ENCODE measurements around the gene DTWD2.

Gene DTWD2

GRCh38 chr5:118808441-118808840 is 179.9 kb downstream of the DTWD2 start:
- DNase-seq, result no peak
- in situ Hi-C loops (cut with MboI; ENCODE audit: low pct_unique_long_range_greater_than_20kb, low sequenced_read_pairs), result no loop called here

- in situ Hi-C loops (cut with MboI; ENCODE audit: low pct_unique_long_range_greater_than_20kb, low sequenced_read_pairs), result no loop called here
- DNase-seq, result no peak
These were observed 181.8 kb downstream of the DTWD2 start for GRCh38 chr5:118806571-118806970.

GRCh38 chr5:118802335-118802734 is 186.0 kb downstream of the DTWD2 start:
- no peak for DNase-seq
- in situ Hi-C loops (cut with MboI; ENCODE audit: low pct_unique_long_range_greater_than_20kb, low sequenced_read_pairs), result no loop called here

- no peak for DNase-seq
- in situ Hi-C loops (cut with MboI; ENCODE audit: low pct_unique_long_range_greater_than_20kb, low sequenced_read_pairs), result no loop called here
These were observed 192.3 kb downstream of the DTWD2 start for GRCh38 chr5:118796081-118796480.

- in situ Hi-C loops (cut with MboI; ENCODE audit: low pct_unique_long_range_greater_than_20kb, low sequenced_read_pairs), result no loop called here
- no peak for DNase-seq
These were observed 194.1 kb downstream of the DTWD2 start for GRCh38 chr5:118794281-118794680.

- no peak for DNase-seq
- in situ Hi-C loops (cut with MboI; ENCODE audit: low pct_unique_long_range_greater_than_20kb, low sequenced_read_pairs), result no loop called here
These were observed 194.7 kb downstream of the DTWD2 start for GRCh38 chr5:118793652-118794051.

- in situ Hi-C loops (cut with MboI; ENCODE audit: low pct_unique_long_range_greater_than_20kb, low sequenced_read_pairs), result no loop called here
- DNase-seq, result no peak
These were observed 195.3 kb downstream of the DTWD2 start for GRCh38 chr5:118793091-118793490.

- peak; percentile 77 for DNase-seq
- in situ Hi-C loops (cut with MboI; ENCODE audit: low pct_unique_long_range_greater_than_20kb, low sequenced_read_pairs), result no loop called here
These were observed 196.2 kb downstream of the DTWD2 start for GRCh38 chr5:118791926-118792734.

GRCh38 chr5:118789366-118789765 is 199.0 kb downstream of the DTWD2 start:
- peak; percentile 8 for DNase-seq
- in situ Hi-C loops (cut with MboI; ENCODE audit: low pct_unique_long_range_greater_than_20kb, low sequenced_read_pairs), result no loop called here

- in situ Hi-C loops (cut with MboI; ENCODE audit: low pct_unique_long_range_greater_than_20kb, low sequenced_read_pairs), result no loop called here
These were observed 200.0 kb downstream of the DTWD2 start for GRCh38 chr5:118788351-118788750.

More at GRCh38 chr5:118788351-118788750, 200.0 kb downstream of the DTWD2 start:
- no peak for DNase-seq
